ENCODE results near the gene SREBF2.
A peak's percentile ranks its signal among the peaks of the same experiment; 100 is the strongest.

The SREBF2 gene

GRCh38 chr22:41908411-41909309 is 75.8 kb downstream of the SREBF2 start:
- no peak for DNase-seq (ENCODE audit: low read depth)

DNA sequence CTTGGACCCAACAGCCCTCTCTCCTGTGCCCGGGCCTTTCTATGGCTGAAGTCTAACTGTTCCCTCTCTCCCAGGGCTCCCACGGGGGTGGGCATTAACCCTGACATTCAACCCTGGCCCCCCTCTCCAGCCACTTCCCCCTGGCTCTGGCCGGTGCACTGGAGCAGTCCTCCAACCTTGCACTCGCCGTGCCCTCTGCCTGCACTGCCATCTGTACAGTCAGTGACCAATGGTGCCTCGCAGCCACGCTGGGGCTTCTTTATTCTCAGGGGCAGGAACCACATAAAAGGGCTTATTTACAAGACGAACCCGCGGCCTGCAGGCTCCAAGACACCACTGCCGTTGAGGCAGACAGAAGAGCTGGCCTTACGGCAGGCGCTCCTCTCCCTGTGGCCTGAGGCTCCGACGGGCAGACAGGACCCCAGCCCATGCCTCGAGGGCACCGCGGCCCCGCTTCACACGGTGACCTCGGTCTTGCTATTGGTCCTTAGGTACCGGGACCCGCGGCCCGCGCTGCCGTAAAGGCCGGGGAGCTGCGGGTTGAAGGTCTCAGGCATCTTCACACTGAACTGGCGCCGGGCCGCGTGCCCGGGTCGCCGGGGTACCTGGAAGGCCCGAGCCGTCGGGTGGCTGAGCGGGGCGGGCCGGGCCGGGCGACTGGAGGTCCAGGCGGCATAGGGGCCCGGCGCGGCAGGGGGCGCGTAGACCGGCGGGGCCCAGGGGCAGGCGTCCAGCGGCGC is 76.6 kb downstream of the SREBF2 start:
- no peak for DNase-seq (ENCODE audit: low read depth)

DNA sequence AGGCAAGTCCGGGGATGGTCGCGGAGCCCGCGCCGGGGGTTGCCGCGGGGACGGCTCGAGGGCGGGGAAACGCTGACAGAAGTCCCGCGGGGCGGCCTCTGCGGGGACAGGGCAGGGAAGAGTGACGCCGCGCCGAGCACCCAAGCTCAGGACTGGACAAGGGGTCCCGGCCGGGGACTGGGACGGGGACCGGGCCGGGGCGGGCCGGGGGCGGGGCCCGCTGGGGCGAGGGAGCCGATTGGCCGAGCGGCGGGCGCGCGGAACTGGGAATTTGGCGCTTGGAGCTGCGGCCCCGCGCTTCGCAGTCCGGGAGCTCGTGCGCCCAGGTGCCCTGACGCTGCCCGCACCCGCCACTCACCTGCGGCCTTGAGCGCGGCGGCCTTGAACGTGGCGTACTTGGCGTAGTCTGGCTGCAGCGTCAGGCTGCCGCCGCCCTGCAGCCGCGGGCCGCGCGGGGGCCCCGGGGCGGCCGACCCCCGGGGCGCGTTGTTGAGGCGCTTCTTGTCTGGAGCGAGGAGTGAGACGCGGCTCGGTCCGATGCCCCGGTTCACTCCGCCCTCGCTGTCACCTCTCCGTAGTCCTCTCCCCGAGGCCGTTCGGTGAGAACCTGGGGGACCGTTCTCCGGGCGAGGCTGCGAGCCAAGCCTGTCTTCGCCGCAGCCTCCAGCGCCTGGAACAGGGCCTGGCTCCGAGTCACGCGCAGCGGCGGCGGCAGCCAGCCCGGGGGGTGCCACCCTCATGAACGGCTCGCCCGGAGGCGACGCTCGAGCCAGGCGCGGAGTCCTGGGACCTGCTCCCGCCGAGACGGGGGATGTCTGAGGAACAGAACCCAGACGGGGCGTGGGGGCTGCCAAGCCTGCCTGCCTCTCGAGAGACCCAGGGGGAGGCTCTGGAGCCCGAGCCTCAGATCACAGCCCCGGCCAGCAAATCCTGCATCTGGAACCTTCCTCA is 77.4 kb downstream of the SREBF2 start:
- DNase-seq (ENCODE audit: low read depth) = no peak

- DNase-seq (ENCODE audit: low read depth) = no peak
Observed at GRCh38 chr22:41911001-41911611, 78.2 kb downstream of the SREBF2 start.

- DNase-seq (ENCODE audit: low read depth) = no peak
Observed at GRCh38 chr22:41912338-41913039, 79.6 kb downstream of the SREBF2 start.

DNA sequence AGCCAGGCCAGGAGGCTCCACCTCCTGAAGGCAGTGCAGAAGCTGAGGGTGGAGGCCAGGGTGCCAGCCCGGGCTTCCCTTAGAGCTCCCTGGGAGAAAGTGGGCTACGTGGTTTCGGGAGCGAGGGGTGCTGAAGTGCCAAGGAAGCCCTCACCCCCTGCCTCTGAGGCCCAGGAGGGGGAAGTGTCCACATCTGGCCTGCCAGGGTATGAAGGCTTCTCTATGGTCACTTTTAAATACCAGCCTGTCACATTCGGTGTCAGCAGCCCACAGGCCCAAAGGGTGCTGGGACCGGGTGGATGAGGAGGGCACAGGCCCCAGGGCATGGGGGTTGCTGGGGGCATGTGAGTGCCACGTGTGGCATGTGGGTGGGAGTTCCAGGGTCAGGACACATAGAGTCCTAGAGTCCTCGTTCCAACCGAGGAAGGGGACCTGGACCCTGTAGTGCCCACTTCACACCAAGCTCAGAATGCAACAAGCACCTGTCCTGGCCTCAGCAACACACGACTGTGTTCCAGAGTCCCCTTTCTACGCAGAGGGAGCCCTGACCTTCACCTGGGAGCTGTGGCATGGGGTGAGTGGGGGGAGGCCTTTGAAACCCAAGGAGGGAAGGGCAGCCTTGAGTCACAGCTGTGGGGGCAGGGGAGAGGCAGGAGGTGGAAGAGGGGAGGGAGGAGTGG is 80.3 kb downstream of the SREBF2 start:
- no peak for DNase-seq (ENCODE audit: low read depth)

DNA sequence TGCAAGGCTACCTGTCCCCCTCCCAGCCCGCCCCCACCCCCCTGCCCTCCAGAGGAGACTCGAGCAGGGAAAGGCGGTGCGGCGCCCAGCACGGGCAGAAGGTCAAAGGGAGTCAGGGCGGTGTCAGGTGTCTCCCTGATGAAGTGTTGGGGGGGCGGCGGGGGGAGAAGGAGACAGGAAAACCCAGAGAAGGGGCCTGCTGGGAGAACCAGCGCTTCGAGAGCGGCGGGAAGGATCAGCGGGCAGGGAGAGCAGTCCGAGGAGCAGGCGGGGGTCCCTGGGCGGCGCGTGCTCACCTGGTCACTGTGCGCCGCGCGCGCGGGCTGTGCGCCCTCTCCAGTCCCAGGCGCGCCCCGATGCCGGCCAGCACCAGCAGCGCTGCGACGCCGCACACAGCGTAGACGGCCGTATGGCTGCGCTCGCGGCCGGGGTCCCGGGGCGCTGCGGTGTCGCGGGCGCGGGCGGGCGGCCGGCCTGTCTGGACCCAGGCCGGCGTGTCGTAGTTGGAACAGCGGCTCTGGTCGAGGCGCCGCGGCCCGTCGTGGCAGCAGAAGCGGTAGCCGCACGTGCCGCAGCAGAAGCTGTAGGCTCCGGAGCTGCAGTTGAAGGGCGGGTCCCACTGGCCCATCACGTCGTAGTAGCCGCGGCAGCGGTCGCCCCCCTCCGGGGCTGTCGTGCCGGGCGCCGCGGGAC is 81.1 kb downstream of the SREBF2 start:
- no peak for DNase-seq (ENCODE audit: low read depth)

- no peak for DNase-seq (ENCODE audit: low read depth)
Observed at GRCh38 chr22:41914611-41915034, 81.7 kb downstream of the SREBF2 start.

- DNase-seq (ENCODE audit: low read depth) = peak; percentile 49
Observed at GRCh38 chr22:41915035-41915785, 82.3 kb downstream of the SREBF2 start, which contains the start of gene SHISA8. Gene SHISA8 (minus strand): TSS chr22:41915074. CDS start chr22:41914667, 407 bp downstream.

GRCh38 chr22:41915786-41916493 is 83.0 kb downstream of the SREBF2 start:
- DNase-seq (ENCODE audit: low read depth) = no peak

- DNase-seq (ENCODE audit: low read depth) = no peak
Observed at GRCh38 chr22:41916745-41917358, 83.9 kb downstream of the SREBF2 start.

DNA sequence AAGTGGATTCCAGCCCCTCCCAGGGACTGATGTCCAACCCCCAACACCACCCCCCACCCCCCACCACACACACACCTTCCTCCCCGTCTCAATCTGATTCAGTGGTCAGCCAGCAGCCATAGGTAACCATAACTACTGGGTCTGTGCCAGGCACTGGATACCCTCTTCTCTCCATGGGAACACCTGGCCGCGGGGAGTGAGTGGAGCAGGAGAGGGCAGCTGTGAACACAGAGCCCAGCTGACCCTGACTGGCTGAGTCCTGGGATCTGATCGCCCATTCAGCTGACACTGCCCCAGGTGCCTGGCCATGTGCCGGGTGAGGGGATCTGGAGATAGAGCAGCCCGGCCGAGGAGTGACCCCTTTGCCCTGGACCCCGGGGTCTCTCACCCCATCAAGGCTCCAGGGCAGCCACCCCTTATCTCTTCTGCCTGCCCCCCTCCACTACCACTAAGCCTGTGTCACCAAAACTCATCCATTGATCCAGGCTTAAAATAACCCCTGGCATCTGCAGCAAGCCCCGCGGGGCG is 84.5 kb downstream of the SREBF2 start:
- no peak for DNase-seq (ENCODE audit: low read depth)

DNA sequence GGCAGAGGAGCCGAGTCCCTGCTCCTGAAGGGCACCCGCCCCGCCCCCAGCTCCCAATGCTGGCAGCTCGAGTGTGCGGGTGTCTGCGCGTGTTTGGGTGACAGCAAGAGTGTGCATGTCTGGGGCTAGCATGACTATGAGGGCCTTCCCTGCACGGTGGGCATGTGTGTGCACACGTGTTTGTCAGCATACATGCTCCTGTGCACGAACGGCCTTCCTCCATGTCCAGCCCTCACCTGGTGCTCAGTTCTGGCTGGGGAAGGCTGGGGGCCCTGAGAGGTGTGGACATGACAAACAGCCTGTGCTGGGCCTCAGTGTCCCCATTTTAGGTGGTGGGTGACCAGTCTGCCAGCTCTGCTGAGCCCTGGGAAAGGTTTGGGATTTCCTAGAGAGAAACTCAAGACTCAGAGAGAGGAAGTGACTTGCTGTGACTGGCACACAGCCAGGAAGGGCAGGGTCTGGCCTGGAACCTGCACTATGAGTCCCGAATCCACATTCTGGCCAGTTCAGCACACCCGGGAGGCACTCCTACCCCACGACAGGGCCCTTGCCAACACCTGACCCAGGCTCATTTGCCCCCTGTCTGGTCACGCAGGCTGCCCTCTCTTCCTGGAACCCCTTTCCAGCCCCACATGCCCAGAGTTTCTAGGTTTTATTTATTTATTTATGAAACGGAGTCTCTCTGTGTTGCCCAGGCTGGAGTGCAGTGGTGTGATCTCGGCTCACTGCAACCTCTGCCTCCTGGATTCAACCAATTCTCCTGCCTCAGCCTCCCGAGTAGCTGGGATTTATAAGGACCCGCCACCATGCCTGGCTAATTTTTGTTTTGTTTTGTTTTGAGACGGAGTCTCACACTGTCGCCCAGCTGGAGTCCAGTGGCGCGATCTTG is 85.2 kb downstream of the SREBF2 start:
- no peak for DNase-seq (ENCODE audit: low read depth)

- DNase-seq (ENCODE audit: low read depth) = peak; percentile 57
Observed at GRCh38 chr22:41919357-41920224, 86.7 kb downstream of the SREBF2 start.

DNA sequence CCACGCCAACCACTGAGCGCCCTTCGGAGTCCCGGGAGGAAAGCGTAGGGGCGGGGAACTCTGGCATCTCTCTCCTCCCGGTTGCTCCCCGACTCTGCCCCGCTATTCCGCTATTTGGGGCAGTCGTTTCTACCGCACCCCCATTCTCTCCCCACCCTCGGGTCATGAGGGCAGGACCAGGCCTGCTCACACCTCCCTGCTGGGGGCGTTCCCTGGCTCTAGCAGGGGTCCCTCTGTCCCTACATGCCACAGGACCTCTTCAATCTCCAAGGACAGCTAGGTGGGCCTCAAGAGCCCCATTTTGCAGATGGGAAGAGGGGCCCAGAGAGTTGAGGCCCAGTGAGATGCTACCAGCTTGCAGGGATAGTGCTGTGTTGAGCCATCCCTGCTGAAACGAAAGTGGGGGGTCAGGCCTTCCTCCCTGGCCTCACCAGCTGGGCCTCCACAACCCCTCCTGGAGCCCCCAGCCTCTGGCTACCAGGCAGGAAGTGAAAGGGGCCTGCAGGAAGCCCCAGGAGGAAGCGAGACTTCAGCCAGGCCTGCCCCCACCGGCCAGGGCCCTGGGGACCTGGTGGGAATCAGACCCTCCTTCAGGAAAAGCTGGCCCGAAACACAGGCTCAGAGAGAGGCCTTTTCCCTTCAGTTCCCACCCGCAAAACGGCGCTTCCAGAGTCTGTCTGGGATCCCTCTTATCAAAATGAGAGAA is 87.5 kb downstream of the SREBF2 start:
- DNase-seq (ENCODE audit: low read depth) = no peak
